Neutrophil (primary cell): ENCODE results near the gene FTMT.

Experiments
- H3K27ac ChIP-seq: fragments of 200-600 bp; sonication (generic); 2 replicates; pipeline ENCODE4 v1.5.1; 2016; ENCODE audit warnings: mild to moderate bottlenecking, moderate library complexity
- H3K27me3 ChIP-seq: fragments of 200-600 bp; sonication (generic); 2 replicates; pipeline ENCODE4 v1.6.0; 2016; ENCODE audit warnings: mild to moderate bottlenecking
- H3K36me3 ChIP-seq: fragments of 200-600 bp; sonication (generic); 2 replicates; pipeline ENCODE4 v1.5.1; 2017
- H3K4me1 ChIP-seq, 2 experiments: fragments of 200-600 bp in 1 of 2; sonication (generic) in 1 of 2; 1 replicate in 1 of 2; 2 replicates in 1 of 2; pipeline versions ENCODE4 v1.5.1 to v1.6.1; 2013 to 2016; ENCODE audit warnings: low read depth in 1 of 2, low read length in 1 of 2, mild to moderate bottlenecking in 1 of 2, moderate library complexity in 1 of 2; ENCODE audit not compliant: control insufficient read depth in 1 of 2, insufficient read depth in 1 of 2
- H3K4me3 ChIP-seq, 2 experiments: fragments of 200-600 bp in 1 of 2; sonication (generic) in 1 of 2; 1 replicate in 1 of 2; 2 replicates in 1 of 2; pipeline ENCODE4 v1.5.1; 2013 to 2016; ENCODE audit warnings: low read depth in 1 of 2, low read length in 1 of 2, mild to moderate bottlenecking in 1 of 2, moderate library complexity in 1 of 2
- H3K9me3 ChIP-seq: fragments of 200-600 bp; sonication (generic); 2 replicates; pipeline ENCODE4 v1.5.1; 2016
- CTCF ChIP-seq: fragments of 200-600 bp; sonication (generic); IDR thresholded peaks from 2 replicates; pipeline ENCODE4 v1.5.1; 2016; ENCODE audit warnings: antibody characterized with exemption

FTMT gene

GRCh38 chr5:121867403-121867802, 15.7 kb downstream of the FTMT start:
- H3K27ac ChIP-seq, result no peak overlapping the region
- no peak overlapping the region for H3K4me3 ChIP-seq
- no peaks in the 10 kb centered on the region for H3K4me1 ChIP-seq
- no peaks in the 10 kb centered on the region for H3K27me3 ChIP-seq
- TF ChIP-seq CTCF, result no peak
- no peaks in the 10 kb centered on the region for H3K9me3 ChIP-seq
- no peaks in the 10 kb centered on the region for H3K36me3 ChIP-seq

- H3K36me3 ChIP-seq, result no peaks in the 10 kb centered on the region
- H3K27ac ChIP-seq, result no peak overlapping the region
- TF ChIP-seq CTCF, result no peak
- no peaks in the 10 kb centered on the region for H3K9me3 ChIP-seq
- H3K4me1 ChIP-seq, result no peaks in the 10 kb centered on the region
- no peak overlapping the region for H3K4me3 ChIP-seq
- no peaks in the 10 kb centered on the region for H3K27me3 ChIP-seq
These were observed 18.8 kb downstream of the FTMT start for GRCh38 chr5:121870489-121870888.

- Histone ChIP-seq H3K9me3 (no peaks in the 10 kb centered on the region), H3K27ac (no peak overlapping the region), H3K36me3 (no peaks in the 10 kb centered on the region), H3K27me3 (no peaks in the 10 kb centered on the region), H3K4me3 (no peak overlapping the region), H3K4me1 (no peaks in the 10 kb centered on the region)
- no peak for TF ChIP-seq CTCF
These were observed 21.2 kb downstream of the FTMT start for GRCh38 chr5:121872856-121873255.

- no peak overlapping the region for H3K4me3 ChIP-seq
- H3K9me3 ChIP-seq, result no peaks in the 10 kb centered on the region
- no peak overlapping the region for H3K27ac ChIP-seq
- H3K27me3 ChIP-seq, result no peaks in the 10 kb centered on the region
- no peaks in the 10 kb centered on the region for H3K36me3 ChIP-seq
- TF ChIP-seq CTCF, result no peak
- no peaks in the 10 kb centered on the region for H3K4me1 ChIP-seq
These were observed 21.7 kb downstream of the FTMT start for GRCh38 chr5:121873409-121873808.

GRCh38 chr5:121885630-121886029, 33.9 kb downstream of the FTMT start:
- Histone ChIP-seq H3K27me3 (no peaks in the 10 kb centered on the region), H3K27ac (no peak overlapping the region), H3K4me3 (no peak overlapping the region), H3K9me3 (no peaks in the 10 kb centered on the region), H3K4me1 (no peaks in the 10 kb centered on the region), H3K36me3 (no peaks in the 10 kb centered on the region)
- no peak for TF ChIP-seq CTCF

- Histone ChIP-seq H3K27ac (no peak overlapping the region), H3K4me1 (no peaks in the 10 kb centered on the region), H3K9me3 (no peaks in the 10 kb centered on the region), H3K27me3 (no peaks in the 10 kb centered on the region), H3K4me3 (no peak overlapping the region), H3K36me3 (no peaks in the 10 kb centered on the region)
- TF ChIP-seq CTCF, result no peak
These were observed 36.0 kb downstream of the FTMT start for GRCh38 chr5:121887727-121888126.
